GM12872 (cell line): ENCODE measurements around the gene GLTPD2.

ENCODE experiments used
- TF ChIP-seq, protein P1 (sequence below): IDR thresholded peaks from 3 replicates; pipeline ENCODE4 v1.5.1; 2011; ENCODE audit warnings: low read depth, mild to moderate bottlenecking, low read length, moderate library complexity; ENCODE audit not compliant: insufficient read depth

GLTPD2 gene

DNA sequence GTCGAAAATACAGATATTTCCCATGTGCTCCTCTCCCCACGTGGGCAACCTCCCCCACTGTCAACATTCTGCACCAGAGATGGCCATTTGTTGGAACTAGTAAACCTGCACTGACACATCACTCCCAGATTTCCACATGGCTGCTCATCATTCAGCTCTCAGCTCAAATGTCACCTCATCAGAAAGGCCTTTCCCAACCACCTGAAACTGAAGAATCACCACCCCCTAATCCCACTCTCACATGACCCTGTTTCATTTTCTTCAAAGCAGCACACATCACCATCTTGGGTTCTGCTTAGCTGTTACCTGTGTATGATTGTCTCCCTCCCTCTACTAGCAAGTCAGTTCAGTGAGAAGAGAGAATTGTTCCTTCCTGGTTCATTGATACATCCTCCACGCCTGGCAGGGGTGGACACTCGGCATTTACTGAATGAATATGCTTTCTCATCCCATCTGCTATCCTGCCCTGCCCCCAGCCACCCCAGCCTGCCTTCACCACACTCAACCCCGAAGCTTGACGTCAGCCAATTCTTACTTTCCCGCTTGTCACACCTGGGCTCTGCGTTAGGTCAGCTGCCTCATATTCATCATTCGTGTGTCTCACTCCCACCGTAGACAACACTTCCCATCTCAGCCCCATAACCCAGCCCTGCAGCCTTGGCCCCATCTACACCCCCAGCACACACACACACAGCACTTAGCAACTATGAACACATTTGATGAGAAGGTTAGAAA, 11.9 kb downstream of the GLTPD2 start:
- TF ChIP-seq, protein P1, sequence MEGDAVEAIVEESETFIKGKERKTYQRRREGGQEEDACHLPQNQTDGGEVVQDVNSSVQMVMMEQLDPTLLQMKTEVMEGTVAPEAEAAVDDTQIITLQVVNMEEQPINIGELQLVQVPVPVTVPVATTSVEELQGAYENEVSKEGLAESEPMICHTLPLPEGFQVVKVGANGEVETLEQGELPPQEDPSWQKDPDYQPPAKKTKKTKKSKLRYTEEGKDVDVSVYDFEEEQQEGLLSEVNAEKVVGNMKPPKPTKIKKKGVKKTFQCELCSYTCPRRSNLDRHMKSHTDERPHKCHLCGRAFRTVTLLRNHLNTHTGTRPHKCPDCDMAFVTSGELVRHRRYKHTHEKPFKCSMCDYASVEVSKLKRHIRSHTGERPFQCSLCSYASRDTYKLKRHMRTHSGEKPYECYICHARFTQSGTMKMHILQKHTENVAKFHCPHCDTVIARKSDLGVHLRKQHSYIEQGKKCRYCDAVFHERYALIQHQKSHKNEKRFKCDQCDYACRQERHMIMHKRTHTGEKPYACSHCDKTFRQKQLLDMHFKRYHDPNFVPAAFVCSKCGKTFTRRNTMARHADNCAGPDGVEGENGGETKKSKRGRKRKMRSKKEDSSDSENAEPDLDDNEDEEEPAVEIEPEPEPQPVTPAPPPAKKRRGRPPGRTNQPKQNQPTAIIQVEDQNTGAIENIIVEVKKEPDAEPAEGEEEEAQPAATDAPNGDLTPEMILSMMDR, result no peak

DNA sequence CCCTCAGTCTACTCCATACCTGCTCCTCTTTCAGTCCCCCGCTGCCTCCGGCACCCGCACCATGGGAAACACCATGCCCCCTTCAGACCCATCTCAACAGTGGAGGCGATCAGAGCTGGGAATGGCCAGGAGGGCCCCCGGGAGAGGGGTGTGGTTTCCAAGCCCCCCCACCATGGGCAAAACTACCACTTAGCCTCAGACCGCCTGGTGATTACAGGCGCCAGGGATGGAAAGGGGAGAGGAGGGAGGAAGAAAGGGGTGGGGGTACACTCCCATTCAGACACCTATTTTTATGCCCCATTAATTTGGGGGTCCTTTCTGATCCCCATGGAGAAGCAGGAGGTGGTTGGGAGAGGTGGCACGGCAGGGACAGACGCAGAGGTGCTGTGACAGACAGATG, 13.5 kb downstream of the GLTPD2 start, which contains the start of gene C17orf114:
C17orf114 (minus strand) TSS at position 101 of the 400 bp plus-strand sequence.
- TF ChIP-seq, protein P1, result no peak

DNA sequence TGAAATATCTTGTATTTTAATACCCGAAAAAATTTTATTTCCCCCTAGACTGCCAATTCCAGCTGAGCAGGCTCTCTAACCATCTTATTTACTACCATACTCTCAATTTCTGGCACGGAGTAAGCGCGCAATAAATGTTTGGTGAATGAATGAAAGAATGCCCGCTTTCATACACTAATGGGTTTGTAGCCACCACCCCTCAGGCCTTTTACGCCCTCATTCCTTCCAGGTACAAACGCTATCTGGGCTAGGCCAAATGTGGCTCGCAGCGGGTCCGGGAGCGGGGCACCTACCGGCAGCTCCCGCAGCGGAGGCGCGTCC, 17.7 kb downstream of the GLTPD2 start:
- TF ChIP-seq, protein P1, result no peak

DNA sequence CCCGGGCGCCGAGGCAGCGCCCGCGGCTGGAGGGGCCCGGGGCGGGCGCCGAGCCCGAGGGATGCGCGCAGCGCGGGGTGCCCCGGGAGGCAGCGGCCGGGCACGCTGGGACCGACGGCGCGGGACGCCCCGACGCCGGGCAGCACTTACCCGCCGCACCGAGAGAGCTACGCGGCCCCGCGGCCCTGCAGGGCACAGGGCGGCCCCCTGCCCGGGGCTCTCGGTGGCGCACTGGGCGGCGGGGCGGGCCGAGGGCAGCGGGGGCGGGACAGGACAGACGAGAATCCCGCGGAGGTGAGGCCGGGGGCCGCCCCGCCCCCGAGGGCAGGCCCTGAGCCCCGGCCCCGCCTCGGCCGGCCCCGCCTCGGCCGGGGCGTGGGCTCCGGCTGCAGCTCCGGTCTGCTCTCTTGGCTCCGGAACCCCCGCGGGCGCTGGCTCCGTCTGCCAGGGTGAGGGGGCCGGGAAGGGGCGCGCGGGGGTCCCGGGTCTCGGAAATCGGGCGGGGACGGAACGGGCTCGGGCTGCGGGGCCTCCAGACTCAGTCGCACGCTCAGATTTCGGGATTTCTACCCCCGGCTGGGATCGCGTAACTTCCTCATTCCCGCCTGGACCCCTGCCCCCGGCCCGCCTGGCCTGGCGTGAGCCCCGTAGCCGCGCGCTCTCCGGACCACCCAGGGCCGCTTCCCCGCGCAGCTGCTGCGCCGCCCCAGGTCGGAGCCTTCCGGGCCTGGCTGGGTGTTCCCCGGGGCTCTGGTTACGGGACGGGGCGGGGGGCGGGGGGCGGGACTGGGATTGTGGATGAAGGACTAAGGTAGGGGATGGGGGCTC, 18.2 kb downstream of the GLTPD2 start, which contains the start of gene PLD2:
PLD2 (plus strand) TSS at position 376 of the 828 bp plus-strand sequence. CDS start 621 bp downstream, outside the sequence.
- TF ChIP-seq, protein P1, result no peak

DNA sequence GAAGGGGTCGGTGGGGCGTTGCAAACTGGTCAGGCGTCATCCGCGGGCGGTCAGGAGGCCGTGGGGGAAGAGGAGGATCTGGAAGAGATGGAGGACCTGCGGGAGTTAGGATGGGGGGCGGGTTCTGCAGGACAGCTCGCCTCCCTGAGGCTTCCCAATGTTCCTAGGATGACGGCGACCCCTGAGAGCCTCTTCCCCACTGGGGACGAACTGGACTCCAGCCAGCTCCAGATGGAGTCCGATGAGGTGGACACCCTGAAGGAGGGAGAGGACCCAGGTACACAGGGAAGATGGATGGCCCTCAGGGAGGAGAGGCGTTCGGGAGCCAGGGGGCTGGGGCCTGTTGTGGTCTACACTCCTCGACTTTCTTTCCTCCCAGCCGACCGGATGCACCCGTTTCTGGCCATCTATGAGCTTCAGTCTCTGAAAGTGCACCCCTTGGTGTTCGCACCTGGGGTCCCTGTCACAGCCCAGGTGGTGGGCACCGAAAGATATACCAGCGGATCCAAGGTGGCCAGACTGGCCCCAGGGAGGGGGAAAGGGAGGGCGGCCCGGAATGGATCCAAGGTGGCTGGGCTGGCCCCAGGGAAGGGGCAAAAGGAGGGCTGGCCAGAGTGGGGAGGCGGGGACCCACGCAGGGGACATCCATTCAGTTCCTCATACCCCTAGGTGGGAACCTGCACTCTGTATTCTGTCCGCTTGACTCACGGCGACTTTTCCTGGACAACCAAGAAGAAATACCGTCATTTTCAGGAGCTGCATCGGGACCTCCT, 19.0 kb downstream of the GLTPD2 start:
- TF ChIP-seq, protein P1, result no peak

DNA sequence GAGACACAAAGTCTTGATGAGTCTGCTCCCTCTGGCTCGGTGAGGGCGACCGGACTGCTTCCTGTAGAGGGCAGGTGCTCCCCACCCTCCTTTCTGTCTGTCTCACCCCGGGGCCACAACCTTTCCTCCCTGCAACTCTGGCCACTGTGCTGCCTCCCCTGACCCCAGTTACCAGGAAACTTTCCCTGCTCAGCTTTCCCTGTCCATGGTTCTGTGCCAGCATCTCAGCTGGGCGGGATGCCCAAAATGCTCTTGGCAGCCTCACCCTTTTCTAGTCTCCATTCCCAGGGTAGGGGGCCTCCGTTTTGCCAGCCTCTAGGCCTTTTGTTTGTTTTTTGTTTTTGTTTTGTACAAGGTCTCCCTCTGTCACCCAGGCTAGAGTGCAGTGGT, 19.6 kb downstream of the GLTPD2 start:
- TF ChIP-seq, protein P1, result no peak
